GM18907 (cell line): ENCODE results near the gene HS3ST6.
"Not testable (repeated sequence)": the region's sequence is repeated elsewhere in the genome, so short reads cannot be mapped to it uniquely, and the experiment has no call there.

Source experiments
- ATAC-seq: cut with Tn5 transposase; IDR thresholded peaks from one replicate; pipeline ENCODE4 v1.9.1; 2021; ENCODE audit warnings: mild to moderate bottlenecking, moderate library complexity; ENCODE audit not compliant: unreplicated experiment

The HS3ST6 gene

GRCh38 chr16:1947369-1947670, 29.1 kb upstream of the HS3ST6 start:
- no peak for ATAC-seq

DNA sequence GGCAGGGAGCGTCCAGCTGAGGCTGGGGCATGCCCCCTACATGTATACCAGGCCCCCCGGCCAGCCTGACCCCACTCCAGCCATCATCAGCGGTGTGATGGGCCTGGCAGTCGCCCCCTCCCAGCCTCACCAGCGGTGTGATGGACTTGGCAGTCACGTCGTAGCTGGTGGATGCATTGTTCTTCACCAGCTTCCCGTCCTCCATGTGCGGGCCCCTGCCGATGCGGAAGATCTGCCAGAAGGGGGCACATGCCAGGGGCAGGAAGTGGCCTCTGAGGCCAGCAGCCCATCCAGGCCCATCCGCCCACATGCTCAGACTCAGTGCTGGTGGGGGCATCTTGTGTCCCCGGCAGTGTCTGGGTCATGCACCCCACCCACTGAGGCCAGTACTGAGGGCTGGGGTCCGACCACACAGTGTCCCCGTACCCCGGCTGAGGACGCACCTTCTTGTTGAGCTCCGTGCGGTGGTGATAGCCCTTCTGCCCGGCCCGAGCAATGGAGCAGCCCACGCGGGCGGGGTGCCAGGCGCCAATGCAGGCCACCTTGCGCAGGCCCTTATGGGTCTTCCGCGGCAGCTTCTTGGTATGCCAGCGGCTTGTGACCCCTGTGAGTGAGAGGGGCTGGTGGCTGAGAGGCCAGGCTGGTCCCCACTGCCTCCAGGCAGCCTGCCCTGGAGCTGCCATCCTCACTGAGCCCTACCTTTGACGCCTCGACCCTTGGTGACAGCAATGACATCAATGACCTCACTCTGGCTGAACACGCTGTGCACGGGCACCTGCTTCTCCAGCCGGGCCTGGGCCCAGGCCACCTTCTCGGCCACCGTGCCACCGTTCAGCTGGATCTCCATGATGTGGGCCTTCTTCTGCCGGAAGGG, 28.5 kb upstream of the HS3ST6 start:
- ATAC-seq = no peak

GRCh38 chr16:1945559-1946391, 27.6 kb upstream of the HS3ST6 start:
- ATAC-seq = no peak

DNA sequence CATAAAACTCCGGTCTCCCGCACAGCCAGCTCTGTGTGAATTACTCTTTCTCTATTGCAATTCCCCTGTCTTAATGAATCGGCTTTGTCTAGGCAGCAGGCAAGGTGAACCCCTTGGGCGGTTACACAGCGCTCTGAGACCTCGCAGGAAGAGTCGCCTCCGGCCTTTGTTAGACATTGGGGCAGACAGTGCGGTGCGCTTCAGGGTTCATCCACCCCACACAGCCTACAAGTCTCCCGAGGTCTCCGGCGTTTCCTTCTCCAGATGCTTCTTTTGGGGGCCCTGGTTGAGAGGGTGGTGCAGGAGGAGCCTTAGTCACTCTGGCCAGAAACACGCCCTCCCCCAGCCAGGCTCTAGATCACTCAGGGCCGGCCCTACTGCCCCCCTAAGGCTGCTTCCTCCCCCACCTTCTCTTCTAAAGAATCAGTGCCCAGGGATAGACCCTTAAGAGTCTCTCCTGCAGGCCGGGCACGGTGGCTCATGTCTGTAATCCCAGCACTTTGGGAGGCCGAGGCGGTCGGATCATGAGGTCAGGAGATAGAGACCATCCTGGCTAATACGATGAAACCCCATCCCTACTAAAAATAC, 26.5 kb upstream of the HS3ST6 start:
- ATAC-seq = no peak

GRCh38 chr16:1942810-1943726, 24.9 kb upstream of the HS3ST6 start, which contains the start of gene MSRB1:
TSS of gene MSRB1 (minus strand) at chr16:1943199. CDS start at chr16:1943156, 43 bp downstream.
- ATAC-seq = peak; percentile 87

DNA sequence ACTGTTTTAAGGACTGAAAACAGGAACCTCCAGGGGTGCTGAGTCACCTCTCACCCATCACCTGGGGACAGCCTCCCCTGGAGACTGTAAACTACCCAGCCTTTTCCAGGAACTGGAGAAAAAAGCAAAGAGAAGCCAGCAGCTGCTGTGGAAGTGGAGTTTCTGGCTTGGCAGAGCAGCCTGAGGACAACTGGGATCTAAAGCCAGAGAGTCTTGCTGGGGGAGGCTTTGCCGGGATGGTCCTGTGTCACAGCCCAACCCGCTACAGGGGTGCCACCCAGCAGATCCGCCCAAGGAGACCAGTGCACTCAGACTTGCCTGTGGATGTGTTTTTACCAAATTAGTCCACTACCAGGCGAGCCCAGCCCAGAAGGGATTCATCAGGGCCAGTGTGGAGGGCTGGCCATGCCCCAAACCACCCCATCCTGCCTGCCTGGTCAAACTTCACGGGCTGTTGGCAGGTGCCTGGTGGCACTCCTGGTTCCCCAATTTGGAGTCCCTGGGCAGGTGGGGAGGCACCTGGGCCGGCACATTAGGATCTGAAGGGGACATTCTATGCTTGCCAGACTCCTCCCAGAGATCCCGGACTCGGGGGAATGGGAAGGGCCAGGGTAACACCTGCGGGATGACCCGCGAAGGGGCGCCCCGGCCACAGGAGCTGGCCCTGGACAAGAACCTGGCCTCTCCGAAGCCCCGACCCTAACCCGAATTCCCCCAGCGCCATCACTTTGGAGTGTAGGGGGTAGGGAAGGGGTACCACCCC, 24.0 kb upstream of the HS3ST6 start:
- ATAC-seq = no peak

GRCh38 chr16:1941162-1942046, 23.2 kb upstream of the HS3ST6 start:
- ATAC-seq = no peak

GRCh38 chr16:1940273-1941161, 22.3 kb upstream of the HS3ST6 start:
- no peak for ATAC-seq

DNA sequence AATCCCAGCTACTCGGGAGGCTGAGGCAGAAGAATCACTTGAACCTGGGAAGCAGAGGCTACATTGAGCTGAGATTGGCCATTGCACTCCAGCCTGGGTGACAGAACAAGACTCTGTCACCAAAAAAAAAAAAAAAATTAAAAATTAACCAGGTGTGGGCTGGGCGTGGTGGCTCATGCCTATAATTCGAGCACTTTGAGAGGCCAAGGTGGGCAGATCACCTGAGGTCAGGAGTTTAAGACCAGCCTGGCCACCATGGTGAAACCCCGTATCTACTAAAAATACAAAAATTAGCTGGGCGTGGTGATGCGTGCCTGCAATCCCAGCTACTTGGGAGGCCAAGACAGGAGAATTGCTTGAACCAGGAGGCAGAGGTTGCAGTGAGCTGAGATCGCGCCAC, 21.6 kb upstream of the HS3ST6 start:
- not testable (repeated sequence) for ATAC-seq

DNA sequence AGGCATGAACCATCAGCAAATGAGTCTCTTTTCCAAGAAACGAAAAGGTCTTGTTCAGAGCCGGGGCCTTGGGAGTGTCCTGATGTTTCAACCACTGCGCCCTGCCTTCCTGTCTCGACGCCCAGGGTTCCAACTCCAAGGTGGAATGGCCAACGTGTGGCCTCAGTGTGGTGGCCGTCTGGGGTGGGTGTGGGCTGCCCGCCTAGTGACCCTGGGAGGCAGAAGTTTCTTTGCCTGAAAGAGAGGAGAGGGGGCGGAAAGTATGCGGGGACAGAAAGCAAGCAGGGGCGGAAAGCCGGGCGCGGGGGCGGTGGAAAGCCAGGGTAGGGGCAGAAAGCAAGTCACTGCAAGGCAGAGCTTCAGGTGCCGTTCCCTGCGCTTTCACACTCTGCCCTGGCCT, 20.7 kb upstream of the HS3ST6 start:
- ATAC-seq = no peak

DNA sequence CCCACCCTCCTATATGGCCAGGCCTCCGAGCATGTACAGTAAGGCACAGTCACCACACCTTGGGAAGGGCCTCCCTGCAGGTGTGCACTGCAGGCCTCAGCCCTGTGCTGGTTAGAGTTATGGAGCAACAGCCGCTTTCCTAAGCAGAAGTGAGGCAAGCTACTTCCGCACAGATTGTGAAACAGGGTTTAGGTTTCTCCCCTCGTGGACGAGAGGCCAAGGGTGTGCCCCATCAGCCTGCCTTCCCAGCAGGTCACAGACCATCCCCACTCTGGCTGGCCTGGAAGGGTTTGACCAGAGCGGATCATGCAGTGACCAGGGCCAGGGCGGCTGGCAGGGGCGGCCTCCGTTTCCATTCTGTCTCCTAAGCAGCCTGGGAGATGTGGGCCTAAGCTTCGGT, 20.1 kb upstream of the HS3ST6 start:
- no peak for ATAC-seq

GRCh38 chr16:1936945-1937479, 18.8 kb upstream of the HS3ST6 start:
- ATAC-seq = no peak

DNA sequence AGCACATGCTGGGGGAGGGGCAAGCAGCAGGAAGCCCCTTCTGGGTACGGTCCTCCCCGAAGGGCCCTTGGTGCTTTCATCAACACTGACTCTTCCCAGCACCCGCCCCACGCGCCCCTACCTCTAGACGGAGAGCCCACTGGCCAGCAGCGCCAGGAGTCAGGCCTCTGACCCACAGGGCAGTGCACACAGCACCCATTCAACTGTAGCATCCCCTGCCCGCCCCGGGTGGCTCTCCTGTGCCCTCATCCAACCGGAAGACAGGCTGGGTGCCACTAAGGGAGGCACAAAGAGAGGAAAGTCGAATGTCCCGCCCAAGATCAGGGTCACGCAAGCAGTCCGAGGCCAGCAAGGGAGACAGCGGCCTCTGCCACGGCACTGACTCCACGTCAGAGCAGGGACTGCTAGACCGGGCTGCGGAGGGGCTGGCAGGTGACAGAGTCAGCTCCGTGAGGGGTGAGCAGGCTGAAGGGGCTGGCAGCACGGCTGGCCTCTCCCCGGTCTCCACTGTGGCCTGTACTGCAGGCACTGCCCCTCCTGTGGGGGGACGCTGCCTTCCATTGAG, 15.0 kb upstream of the HS3ST6 start:
- ATAC-seq = no peak

GRCh38 chr16:1932050-1933028, 14.1 kb upstream of the HS3ST6 start:
- ATAC-seq = no peak

DNA sequence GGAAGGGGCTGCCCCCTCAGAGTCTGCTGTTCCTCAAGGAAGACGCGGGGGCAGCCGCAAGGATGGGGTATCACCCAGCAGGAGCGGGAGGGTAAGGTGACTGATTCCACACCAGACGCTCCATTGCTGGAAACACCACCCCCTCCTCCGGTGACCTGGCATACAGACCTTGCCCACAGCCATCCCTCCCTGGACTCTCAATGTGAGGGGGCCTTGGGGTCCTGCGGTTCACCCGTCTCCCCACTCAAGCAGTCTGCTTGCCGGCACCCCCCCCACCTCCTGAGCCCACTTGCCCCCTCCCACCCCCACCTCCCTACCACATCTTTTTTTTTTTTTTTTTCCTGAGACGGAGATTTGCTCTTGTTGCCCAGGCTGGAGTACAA, 12.1 kb upstream of the HS3ST6 start:
- ATAC-seq = no peak
